NCI-H1092 treated with DMSO at 0.1 percent for 48 hours (cell line): ENCODE measurements around the gene ZNF33A.
A peak's percentile ranks its signal among the peaks of the same experiment; 100 is the strongest.
"Not testable (repeated sequence)": the region's sequence is repeated elsewhere in the genome, so short reads cannot be mapped to it uniquely, and the experiment has no call there.

Experiments
- DNase-seq: peaks from one replicate; lab custom pipeline; 2025; lab: John Stamatoyannopoulos, UW

ZNF33A gene

GRCh38 chr10:38010119-38010903, at the start of gene ZNF33A:
Gene ZNF33A (plus strand): TSS chr10:38010675. CDS start chr10:38012342, 1,667 bp downstream.
- DNase-seq: peak; percentile 91

DNA sequence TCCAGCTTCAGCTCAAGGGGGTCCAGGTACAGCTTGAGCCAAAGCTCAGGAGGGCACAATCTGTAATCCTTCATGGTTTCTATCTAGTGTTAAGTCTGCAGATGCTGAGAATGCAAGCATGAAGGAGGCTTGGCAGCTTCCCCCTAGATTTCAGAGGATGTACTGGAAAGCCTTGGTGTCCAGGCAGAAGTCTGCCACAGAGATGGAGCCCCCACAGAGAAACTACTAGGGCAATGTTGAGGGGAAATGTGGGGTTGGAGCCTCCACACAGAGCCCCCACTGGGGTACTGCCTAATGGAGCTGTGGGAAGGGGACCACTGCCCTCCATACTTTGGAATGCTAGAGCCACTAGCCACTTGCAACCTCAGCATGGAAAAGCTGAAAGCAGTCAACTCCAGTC, 45.5 kb upstream of the ZNF33A start:
- no peak for DNase-seq

GRCh38 chr10:37972396-37972795, 38.1 kb upstream of the ZNF33A start:
- DNase-seq: no peak

DNA sequence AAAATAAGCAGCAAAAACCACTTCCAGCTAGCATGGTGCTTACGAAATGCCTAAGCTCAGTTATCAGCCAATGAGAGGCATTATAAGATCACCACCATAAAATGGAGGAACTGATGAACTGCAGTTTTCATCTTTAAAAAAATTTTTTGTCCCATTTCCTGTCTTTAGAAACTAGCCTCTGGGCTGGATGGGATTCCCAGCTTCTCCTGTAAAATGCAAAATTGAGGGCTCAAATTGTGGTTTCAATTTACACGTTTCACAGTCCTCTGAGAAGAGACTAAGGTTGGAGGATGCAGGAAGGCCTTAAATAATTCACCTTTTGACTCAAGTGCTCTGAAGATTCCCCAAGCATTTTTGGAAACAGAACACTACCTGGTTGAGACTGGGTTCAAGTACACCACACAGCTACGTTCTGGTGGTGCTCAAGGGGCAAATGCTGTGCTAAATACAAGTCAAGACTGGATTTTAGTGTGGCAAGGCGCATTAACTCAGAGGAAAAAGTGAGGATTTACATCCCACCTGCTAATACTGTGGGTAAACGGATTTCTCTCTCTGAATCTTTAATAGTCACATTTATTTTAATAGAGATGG, 35.0 kb upstream of the ZNF33A start:
- DNase-seq: no peak

DNA sequence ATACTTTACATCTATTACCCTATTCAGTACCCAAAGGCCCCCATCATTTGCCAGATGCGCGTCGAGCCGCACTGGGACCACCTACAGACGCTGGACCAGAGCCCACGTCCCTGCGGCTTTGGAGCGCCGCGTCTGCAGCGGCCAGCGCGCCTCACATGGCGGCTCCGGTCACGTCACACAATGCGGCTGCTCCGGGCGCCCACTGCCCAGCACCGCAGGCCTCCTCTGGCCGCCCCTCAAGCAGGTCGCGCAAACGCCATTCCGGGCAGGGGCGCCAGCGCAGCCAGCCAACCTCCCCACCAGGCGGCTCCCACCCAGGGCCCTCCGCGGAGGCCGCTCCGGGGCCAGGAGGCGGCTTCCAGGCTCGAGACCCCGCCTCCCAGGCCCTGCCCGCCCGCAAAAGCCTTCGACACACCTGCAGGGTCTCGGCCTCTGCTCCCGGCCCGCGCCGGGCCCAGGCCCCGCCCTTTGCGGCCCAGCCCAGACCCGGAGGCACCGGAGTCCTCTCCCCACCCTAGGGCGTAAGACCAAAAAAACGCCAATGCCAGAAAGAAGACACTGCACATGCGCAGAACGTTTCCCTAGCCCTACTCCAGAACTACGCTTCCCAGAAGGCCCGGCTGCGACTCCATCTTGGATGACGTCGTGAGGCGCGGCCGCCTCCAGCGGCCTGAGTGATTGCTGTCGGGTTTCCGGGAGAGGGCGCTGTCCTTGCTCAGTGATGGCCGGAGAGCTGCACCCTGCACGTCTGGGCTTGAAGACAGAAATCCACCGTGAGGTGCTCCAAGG, 34.2 kb upstream of the ZNF33A start, which contains the start of gene ZNF25:
Gene ZNF25, minus strand, starts transcription at position 557 of the 789 bp plus-strand sequence. CDS start 4,925 bp downstream, outside the sequence.
- peak; percentile 97 for DNase-seq

DNA sequence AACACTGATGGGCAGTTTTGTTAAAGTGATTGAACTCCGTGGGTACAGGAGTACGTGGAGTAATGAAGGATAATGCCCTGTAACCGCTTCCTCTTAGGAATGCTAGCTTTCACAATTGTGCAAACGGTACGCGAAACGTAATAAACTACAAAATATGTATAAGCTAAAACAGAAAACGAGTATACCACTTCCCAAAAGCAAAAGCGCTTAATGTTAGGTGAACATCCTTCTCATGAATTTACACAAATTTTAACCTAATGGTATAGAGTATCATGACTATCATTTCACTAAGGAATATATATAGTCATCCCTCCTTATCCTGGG, 33.6 kb upstream of the ZNF33A start:
- DNase-seq: no peak

- no peak for DNase-seq
Observed at GRCh38 chr10:37991655-37992054, 18.8 kb upstream of the ZNF33A start.

DNA sequence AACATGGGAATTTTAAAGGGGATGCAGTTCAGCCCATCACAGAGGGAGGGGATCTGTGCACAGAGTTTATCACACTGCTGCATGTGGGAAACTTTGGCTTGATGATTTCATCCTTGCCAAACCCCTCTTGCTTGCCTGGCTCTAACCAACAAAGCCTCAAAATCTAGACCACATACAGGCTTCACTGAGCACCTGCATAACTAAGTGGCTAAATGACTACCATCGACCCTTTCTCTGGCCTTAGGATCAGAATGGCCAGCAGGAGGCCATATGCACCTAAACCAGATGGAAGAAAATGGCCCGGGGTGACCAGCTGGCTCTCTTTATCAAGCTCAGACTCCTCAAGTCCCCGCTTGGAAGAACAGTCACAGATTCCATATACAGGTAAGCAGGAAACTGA, 18.4 kb upstream of the ZNF33A start:
- DNase-seq: no peak

DNA sequence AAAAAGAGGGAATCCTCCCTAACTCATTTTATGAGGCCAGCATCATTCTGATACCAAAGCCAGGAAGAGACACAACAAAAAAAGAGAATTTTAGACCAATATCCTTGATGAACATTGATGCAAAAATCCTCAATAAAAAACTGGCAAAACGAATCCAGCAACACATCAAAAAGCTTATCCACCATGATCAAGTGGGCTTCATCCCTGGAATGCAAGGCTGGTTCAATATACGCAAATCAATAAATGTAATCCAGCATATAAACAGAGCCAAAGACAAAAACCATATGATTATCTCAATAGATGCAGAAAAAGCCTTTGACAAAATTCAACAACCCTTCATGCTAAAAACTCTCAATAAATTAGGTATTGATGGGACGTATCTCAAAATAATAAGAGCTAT, 11.6 kb upstream of the ZNF33A start:
- not testable (repeated sequence) for DNase-seq

DNA sequence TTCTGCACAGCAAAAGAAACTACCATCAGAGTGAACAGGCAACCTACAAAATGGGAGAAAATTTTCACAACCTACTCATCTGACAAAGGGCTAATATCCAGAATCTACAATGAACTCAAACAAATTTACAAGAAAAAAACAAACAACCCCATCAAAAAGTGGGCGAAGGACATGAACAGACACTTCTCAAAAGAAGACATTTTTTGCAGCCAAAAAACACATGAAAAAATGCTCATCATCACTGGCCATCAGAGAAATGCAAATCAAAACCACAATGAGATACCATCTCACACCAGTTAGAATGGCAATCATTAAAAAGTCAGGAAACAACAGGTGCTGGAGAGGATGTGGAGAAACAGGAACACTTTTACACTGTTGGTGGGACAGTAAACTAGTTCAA, 10.0 kb upstream of the ZNF33A start:
- not testable (repeated sequence) for DNase-seq

GRCh38 chr10:38003026-38003425, 7.4 kb upstream of the ZNF33A start:
- DNase-seq: no peak

DNA sequence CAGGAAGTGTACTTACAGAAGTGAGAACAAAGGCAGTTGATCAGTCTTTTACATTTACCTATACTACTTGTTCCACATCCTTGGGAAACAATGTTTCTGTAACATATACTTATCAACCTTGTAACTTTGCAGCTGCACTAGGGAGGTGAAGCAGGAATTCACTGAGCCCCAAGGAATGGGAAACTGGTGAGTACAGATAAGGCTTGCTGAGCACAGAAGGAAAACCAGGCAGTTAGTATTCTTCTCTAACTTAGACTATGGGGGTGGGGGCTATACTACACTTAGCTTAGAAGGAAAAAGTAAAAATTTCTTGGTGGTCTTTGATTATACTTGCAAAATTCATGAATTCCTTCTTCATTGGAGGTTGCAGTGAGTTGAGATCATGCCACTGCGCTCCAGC, 6.9 kb upstream of the ZNF33A start:
- no peak for DNase-seq

DNA sequence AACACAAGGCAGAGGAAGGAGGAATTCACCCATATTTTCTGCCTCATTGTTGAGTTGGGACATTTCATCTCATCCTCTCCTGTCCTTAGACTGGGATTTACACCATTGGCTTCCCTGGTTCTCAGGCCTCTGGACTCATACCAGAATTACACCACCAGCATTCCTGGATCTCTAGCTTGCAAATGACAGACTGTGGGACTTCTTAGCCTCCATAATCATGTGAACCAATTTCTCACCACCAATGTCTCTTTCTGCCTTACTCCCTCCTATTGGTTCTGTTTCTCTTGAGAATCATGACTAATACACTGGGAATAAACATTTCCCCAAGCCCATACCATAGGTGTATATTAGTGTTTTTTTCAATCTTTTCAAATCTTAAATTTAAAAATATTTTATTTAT, 2.9 kb upstream of the ZNF33A start:
- no peak for DNase-seq

GRCh38 chr10:38007991-38008390, 2.5 kb upstream of the ZNF33A start:
- DNase-seq: no peak

GRCh38 chr10:38016354-38016753, 5.9 kb downstream of the ZNF33A start:
- no peak for DNase-seq

- DNase-seq: not testable (repeated sequence)
Observed at GRCh38 chr10:38019124-38019523, 8.6 kb downstream of the ZNF33A start.

- no peak for DNase-seq
Observed at GRCh38 chr10:38025283-38025682, 14.8 kb downstream of the ZNF33A start.

GRCh38 chr10:38027986-38028385, 17.5 kb downstream of the ZNF33A start:
- no peak for DNase-seq

DNA sequence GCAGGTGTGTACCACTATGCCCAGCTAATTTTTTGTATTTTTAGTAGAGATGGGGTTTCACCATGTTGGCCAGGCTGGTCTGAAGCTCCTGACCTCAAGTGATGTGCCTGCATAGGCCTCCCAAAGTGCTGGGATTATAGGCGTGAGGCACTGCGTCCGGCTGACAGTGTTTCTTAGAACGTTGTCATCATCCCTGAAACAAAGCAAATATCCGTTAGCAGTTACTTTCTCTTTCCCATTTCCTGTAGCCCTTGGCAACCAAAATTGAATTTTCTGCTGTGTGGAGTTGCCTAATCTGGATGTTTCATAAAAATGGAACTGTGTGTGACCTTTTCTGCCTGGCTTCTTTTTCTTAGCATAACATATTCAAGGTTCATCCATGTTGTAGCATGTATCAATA, 22.4 kb downstream of the ZNF33A start:
- no peak for DNase-seq

DNA sequence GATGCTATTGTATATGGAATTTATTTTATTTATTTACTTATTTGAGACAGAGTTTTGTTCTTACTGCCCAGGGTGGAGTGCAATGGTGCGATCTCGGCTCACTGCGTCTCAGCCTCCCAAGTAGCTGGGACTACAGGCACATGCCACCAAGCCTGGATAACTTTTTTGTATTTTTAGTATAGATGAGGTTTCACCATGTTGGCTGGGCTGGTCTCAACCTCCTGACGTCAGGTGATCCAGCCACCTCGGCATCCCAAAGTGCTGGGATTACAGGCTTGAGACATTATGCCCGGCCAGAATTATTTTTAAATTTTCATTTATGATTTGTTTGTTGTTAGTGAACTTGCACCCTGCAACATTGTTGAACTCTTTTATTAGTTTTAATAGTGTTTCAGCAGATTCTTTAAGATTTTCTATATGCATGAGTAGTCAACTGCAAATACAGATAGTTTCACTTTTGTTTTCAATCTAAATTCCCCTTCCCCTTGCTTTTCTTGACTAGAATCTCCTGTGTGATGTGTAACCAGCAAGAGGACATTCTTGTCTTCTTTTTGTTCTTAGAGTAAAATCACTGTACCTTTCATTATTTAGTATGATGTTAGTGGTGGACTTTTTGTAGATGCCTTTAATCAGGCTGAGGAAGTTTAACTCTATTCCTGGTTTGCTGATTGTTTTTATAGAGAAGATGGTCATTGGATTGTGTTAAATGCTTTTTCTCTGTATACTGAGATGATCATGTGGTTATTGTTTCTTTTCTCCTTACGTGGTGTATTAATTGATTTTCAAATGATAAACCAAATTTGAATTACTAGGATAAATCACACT, 27.8 kb downstream of the ZNF33A start:
- DNase-seq: no peak

- no peak for DNase-seq
Observed at GRCh38 chr10:38038932-38039245, 28.4 kb downstream of the ZNF33A start.

GRCh38 chr10:38043516-38043915, 33.0 kb downstream of the ZNF33A start:
- no peak for DNase-seq
